Measurements from ENCODE around the gene ATP6V1A. TPM values are rescaled to one million over a fixed set of nuclear protein-coding genes. Genes with fewer than 3 reads are reported as not detected.
A peak's percentile ranks its signal among the peaks of the same experiment; 100 is the strongest.

The ATP6V1A gene
- total and polyA plus RNA-seq, 2 of the 13 experiments (the other 11 are each of a cell fraction or from before 2014, with no cell fraction given) = 23.4 to 95.1 TPM

DNA sequence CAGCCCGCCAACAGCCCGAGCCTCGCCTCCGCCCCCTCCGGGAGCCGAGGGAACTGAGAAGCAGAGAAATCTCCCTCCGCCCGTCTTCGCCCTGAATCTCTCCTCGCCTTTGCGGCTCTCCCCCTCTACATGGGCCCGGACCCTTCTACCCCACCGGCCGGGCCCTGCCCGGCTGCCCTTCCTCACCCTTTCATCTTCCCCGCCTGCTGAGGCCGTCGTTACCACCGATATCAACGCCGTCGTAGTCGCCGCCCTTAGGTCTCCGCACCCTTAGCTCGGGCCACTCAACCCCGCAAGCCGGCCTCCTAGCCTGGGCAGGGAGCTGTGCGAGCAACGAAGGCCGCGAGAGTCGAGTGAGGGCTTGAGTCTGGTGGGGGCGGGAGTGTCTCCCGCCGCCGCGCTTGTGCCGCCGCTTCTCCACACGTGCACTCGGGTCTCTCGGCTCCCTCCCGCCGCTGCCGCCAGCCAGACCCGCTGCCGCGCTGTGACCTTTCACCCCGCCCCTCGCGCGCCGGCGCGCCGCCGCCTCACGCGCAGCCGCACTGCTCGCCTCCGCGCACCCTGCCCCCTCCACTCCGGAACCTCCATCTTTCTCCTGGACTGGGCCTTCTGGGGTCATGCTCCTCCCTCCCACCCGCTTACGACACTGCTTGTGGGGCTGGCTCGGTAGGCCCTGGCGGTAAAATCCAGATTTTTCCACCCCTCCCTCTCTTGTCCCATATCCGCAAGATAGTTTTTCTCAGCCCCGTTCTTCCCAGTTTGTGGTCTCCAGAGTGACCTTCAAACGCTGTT lies 883 bp upstream of the ATP6V1A start, which contains the start of gene NAA50:
TSS of gene NAA50 (minus strand) at position 494 of the 792 bp plus-strand sequence. CDS start at position 194, 300 bp downstream.
- H3K4me1 ChIP-seq (ENCODE audit: insufficient read depth, low read length) = peaks cover 57% of the 10 kb centered on the region
- no peaks in the 10 kb centered on the region; a peak in 1 of 5 replicates for H3K36me3 ChIP-seq (replicated peaks in 1 of 2; ENCODE audit: control insufficient read depth in 1 of 2, insufficient read depth in 2 of 2, low read length in 2 of 2)
- DNase-seq (ENCODE audit: low spot score) (peak; percentile 89), FAIRE-seq (no peak), ATAC-seq (peak; percentile 72)
- WGBS (ENCODE audit: low lambda C conversion rate) = 2% methylated on average over 26 of the region's 72 CpGs
- intact Hi-C loops (cut with micrococcal nuclease; ENCODE audit: unreplicated experiment) = loop anchor here (1.0 to 10.0 kb wide), 7 partner anchors 10 to 311 kb away; partner anchors contain the start of genes CCDC191, QTRT2 and USF3
- POLR2A ChIA-PET = interaction anchor here (0.8 to 4.0 kb wide), 10 partner anchors 13 to 727 kb away, joined by 3 to 22 read pairs (median 3); partner anchors contain the start of genes CCDC191, SPICE1 and USF3
- H4K20me1 ChIP-seq (ENCODE audit: insufficient read depth, low read length) = peaks cover 26% of the 10 kb centered on the region
- H3K9me3 ChIP-seq (ENCODE audit: low read length) = no peaks in the 10 kb centered on the region
- peaks cover 89% of the 10 kb centered on the region for H3K79me2 ChIP-seq (ENCODE audit: insufficient read depth, low read length)
- no peaks in the 10 kb centered on the region; a peak in 1 of 5 replicates for H3K27me3 ChIP-seq (ENCODE audit: control insufficient read depth in 1 of 2, insufficient read depth in 2 of 2, low read length in 2 of 2)
- peak within 1 kb of the TSS; percentile 61 for H2AFZ ChIP-seq (ENCODE audit: low read length)
- in situ Hi-C loops (cut with HindIII; ENCODE audit: extremely low pct_ligation_motif_present, low pct_unique_long_range_greater_than_20kb) = loop anchor here (10.0 kb wide), 1 partner anchor 89 kb away; the partner anchor contains the start of gene GRAMD1C
- H3K9ac ChIP-seq (ENCODE audit: insufficient read depth, low read depth, low read length) = peak within 1 kb of the TSS; percentile 98
- H3K4me2 ChIP-seq (ENCODE audit: low read depth, low read length) = peak within 1 kb of the TSS; percentile 97
- peak within 1 kb of the TSS; percentile 100 for H3K27ac ChIP-seq (ENCODE audit: extremely low read length, insufficient read depth, low read length)
- peak within 1 kb of the TSS; percentile 92 to 100 (median 97) for H3K4me3 ChIP-seq (replicated peaks in 1 of 3; ENCODE audit: insufficient read depth in 1 of 3, low read depth in 2 of 3, low read length in 3 of 3)
- BruUV-seq (replicated peaks) = no TSS peak
- CTCF ChIA-PET (ENCODE audit: low intra/inter-chr PET ratio, low total read pairs) = interaction anchor here (0.6 to 2.1 kb wide), 3 partner anchors 9 to 287 kb away, joined by 3 to 20 read pairs (median 4); no protein-coding TSS in a partner anchor
- no peak for TF ChIP-seq ZNF17 (CRISPR knock-in tag; IDR thresholded peaks at IDR 0.05)
- no peak for TF ChIP-seq MEIS1 (CRISPR knock-in tag; IDR thresholded peaks at IDR 0.05; ENCODE audit: borderline replicate concordance)
- peak; percentile 53; the same call in 1 of the 2 replicates for TF ChIP-seq NR2F2 (IDR thresholded peaks at IDR 0.05; ENCODE audit: borderline replicate concordance, low read depth)
- TF ChIP-seq, protein P1, sequence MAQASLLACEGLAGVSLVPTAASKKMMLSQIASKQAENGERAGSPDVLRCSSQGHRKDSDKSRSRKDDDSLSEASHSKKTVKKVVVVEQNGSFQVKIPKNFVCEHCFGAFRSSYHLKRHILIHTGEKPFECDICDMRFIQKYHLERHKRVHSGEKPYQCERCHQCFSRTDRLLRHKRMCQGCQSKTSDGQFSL (CRISPR knock-in tag; IDR thresholded peaks at IDR 0.05) = no peak
- TF ChIP-seq, protein P2, sequence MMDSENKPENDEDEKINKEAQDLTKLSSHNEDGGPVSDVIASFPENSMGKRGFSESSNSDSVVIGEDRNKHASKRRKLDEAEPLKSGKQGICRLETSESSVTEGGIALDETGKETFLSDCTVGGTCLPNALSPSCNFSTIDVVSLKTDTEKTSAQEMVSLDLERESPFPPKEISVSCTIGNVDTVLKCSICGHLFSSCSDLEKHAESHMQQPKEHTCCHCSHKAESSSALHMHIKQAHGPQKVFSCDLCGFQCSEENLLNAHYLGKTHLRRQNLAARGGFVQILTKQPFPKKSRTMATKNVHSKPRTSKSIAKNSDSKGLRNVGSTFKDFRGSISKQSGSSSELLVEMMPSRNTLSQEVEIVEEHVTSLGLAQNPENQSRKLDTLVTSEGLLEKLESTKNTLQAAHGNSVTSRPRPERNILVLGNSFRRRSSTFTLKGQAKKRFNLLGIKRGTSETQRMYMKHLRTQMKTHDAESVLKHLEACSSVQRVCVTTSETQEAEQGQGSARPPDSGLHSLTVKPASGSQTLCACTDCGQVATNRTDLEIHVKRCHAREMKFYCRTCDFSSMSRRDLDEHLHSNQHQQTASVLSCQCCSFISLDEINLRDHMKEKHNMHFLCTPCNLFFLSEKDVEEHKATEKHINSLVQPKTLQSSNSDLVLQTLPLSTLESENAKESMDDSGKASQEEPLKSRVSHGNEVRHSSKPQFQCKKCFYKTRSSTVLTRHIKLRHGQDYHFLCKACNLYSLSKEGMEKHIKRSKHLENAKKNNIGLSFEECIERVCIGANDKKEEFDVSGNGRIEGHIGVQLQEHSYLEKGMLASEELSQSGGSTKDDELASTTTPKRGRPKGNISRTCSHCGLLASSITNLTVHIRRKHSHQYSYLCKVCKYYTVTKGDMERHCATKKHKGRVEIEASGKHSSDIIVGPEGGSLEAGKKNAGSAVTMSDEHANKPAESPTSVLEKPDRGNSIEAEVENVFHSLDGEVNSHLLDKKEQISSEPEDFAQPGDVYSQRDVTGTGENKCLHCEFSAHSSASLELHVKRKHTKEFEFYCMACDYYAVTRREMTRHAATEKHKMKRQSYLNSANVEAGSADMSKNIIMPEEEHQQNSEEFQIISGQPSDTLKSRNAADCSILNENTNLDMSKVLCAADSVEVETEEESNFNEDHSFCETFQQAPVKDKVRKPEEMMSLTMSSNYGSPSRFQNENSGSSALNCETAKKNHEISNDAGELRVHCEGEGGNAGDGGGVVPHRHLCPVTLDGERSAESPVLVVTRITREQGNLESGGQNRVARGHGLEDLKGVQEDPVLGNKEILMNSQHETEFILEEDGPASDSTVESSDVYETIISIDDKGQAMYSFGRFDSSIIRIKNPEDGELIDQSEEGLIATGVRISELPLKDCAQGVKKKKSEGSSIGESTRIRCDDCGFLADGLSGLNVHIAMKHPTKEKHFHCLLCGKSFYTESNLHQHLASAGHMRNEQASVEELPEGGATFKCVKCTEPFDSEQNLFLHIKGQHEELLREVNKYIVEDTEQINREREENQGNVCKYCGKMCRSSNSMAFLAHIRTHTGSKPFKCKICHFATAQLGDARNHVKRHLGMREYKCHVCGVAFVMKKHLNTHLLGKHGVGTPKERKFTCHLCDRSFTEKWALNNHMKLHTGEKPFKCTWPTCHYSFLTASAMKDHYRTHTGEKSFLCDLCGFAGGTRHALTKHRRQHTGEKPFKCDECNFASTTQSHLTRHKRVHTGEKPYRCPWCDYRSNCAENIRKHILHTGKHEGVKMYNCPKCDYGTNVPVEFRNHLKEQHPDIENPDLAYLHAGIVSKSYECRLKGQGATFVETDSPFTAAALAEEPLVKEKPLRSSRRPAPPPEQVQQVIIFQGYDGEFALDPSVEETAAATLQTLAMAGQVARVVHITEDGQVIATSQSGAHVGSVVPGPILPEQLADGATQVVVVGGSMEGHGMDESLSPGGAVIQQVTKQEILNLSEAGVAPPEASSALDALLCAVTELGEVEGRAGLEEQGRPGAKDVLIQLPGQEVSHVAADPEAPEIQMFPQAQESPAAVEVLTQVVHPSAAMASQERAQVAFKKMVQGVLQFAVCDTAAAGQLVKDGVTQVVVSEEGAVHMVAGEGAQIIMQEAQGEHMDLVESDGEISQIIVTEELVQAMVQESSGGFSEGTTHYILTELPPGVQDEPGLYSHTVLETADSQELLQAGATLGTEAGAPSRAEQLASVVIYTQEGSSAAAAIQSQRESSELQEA (CRISPR knock-in tag; IDR thresholded peaks at IDR 0.05; ENCODE audit: not compliant biosample characterization) = peak; percentile 75
- TF ChIP-seq, protein P3, sequence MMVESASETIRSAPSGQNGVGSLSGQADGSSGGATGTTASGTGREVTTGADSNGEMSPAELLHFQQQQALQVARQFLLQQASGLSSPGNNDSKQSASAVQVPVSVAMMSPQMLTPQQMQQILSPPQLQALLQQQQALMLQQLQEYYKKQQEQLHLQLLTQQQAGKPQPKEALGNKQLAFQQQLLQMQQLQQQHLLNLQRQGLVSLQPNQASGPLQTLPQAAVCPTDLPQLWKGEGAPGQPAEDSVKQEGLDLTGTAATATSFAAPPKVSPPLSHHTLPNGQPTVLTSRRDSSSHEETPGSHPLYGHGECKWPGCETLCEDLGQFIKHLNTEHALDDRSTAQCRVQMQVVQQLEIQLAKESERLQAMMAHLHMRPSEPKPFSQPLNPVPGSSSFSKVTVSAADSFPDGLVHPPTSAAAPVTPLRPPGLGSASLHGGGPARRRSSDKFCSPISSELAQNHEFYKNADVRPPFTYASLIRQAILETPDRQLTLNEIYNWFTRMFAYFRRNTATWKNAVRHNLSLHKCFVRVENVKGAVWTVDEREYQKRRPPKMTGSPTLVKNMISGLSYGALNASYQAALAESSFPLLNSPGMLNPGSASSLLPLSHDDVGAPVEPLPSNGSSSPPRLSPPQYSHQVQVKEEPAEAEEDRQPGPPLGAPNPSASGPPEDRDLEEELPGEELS (CRISPR knock-in tag; IDR thresholded peaks at IDR 0.05) = no peak; the same call in 1 of the 2 replicates
- TF ChIP-seq ZNF7 (CRISPR knock-in tag; IDR thresholded peaks at IDR 0.05) = no peak
- TF ChIP-seq YY1 (IDR thresholded peaks at IDR 0.05; ENCODE audit: insufficient read depth, insufficient replicate concordance, low read depth, low read length) = peak; percentile 89
- TF ChIP-seq ZNF264 (CRISPR knock-in tag; IDR thresholded peaks at IDR 0.05) = no peak
- no peak for TF ChIP-seq NRL (CRISPR knock-in tag; IDR thresholded peaks at IDR 0.05; ENCODE audit: borderline replicate concordance)
- TF ChIP-seq ARID2 (CRISPR knock-in tag; IDR thresholded peaks at IDR 0.05; ENCODE audit: borderline replicate concordance) = peak; percentile 12; the same call in 1 of the 2 replicates
